Activated CD8-positive, alpha-beta T cell treated with anti-CD3 and anti-CD28 coated beads, Interleukin-2, amount 10 ng/mL, durations not matched to agents 7 days and 5 days (primary cell): ENCODE data around the gene SLC8A1. TPM values are rescaled to one million over a fixed set of nuclear protein-coding genes. Genes with fewer than 3 reads are reported as not detected.

Experiments
- ATAC-seq: fragments of 150-1000 bp; cut with Tn5 transposase; one replicate; pipeline ENCODE4 v1.10.0; 2021; ENCODE audit warnings: moderate library complexity
- CTCF ChIA-PET: fragments of 350-600 bp; sonication (Branson Sonifier 250); formaldehyde crosslinking; loops from one replicate; lab custom pipeline; 2021; ENCODE audit warnings: antibody characterized with exemption; lab: Charles Lee
- POLR2A ChIA-PET: fragments of 350-600 bp; sonication (Branson Sonifier 250); formaldehyde crosslinking; loops from one replicate; lab custom pipeline; 2021; ENCODE audit warnings: antibody characterized with exemption; lab: Charles Lee
- DNase-seq: peaks from one replicate; pipeline ENCODE4 v3.0.0-alpha.2; 2020
- H3K27ac Mint-ChIP-seq: one replicate; pipeline ENCODE4 v1.8.0; 2021; ENCODE audit warnings: mild to moderate bottlenecking, mixed read lengths
- H3K27me3 Mint-ChIP-seq: one replicate; pipeline ENCODE4 v1.8.0; 2021; ENCODE audit warnings: low read depth, mixed read lengths
- H3K36me3 Mint-ChIP-seq: one replicate; pipeline ENCODE4 v1.8.0; 2021; ENCODE audit warnings: low read depth, mixed read lengths
- H3K4me1 Mint-ChIP-seq: one replicate; pipeline ENCODE4 v1.8.0; 2021; ENCODE audit warnings: low read depth, mixed read lengths
- H3K4me3 Mint-ChIP-seq: one replicate; pipeline ENCODE4 v1.8.0; 2021; ENCODE audit warnings: mild to moderate bottlenecking, mixed read lengths
- H3K9me3 Mint-ChIP-seq: one replicate; pipeline ENCODE4 v1.8.0; 2022; ENCODE audit warnings: mixed read lengths; ENCODE audit not compliant: insufficient read depth
- total RNA-seq, 2 experiments: library from RNA; stranded (reverse); gene quantifications; one replicate each; pipeline ENCODE4 v1.2.3, GENCODE V29; 2021

Gene SLC8A1
- total RNA-seq, 2 experiments from 2014 or later, result 0.10 to 0.45 TPM

GRCh38 chr2:40371525-40372282 lies 80.2 kb downstream of the SLC8A1 start:
- Mint-ChIP-seq H3K27ac (no peak overlapping the region), H3K4me1 (no peaks in the 10 kb centered on the region), H3K9me3 (no peaks in the 10 kb centered on the region), H3K27me3 (no peaks in the 10 kb centered on the region), H3K4me3 (no peak overlapping the region), H3K36me3 (no peaks in the 10 kb centered on the region)
- ATAC-seq (no peak), DNase-seq (no peak)
- ChIA-PET POLR2A (no interaction called here), CTCF (no interaction called here)

GRCh38 chr2:40370007-40370395 lies 81.9 kb downstream of the SLC8A1 start:
- H3K36me3 Mint-ChIP-seq, result no peaks in the 10 kb centered on the region
- no peak overlapping the region for H3K4me3 Mint-ChIP-seq
- DNase-seq, result no peak
- H3K27me3 Mint-ChIP-seq, result no peaks in the 10 kb centered on the region
- H3K27ac Mint-ChIP-seq, result no peak overlapping the region
- ChIA-PET POLR2A (no interaction called here), CTCF (no interaction called here)
- peaks cover under 1% of the 10 kb centered on the region for H3K4me1 Mint-ChIP-seq
- no peak for ATAC-seq
- no peaks in the 10 kb centered on the region for H3K9me3 Mint-ChIP-seq

GRCh38 chr2:40369267-40370006 lies 82.5 kb downstream of the SLC8A1 start:
- no peak overlapping the region for H3K27ac Mint-ChIP-seq
- CTCF ChIA-PET, result no interaction called here
- no peaks in the 10 kb centered on the region for H3K36me3 Mint-ChIP-seq
- DNase-seq, result no peak
- no peaks in the 10 kb centered on the region for H3K9me3 Mint-ChIP-seq
- no peak for ATAC-seq
- H3K4me3 Mint-ChIP-seq, result no peak overlapping the region
- H3K4me1 Mint-ChIP-seq, result peaks cover 6% of the 10 kb centered on the region
- POLR2A ChIA-PET, result no interaction called here
- H3K27me3 Mint-ChIP-seq, result no peaks in the 10 kb centered on the region

GRCh38 chr2:40367652-40368051 lies 84.2 kb downstream of the SLC8A1 start:
- no peak for DNase-seq
- Mint-ChIP-seq H3K27ac (no peak overlapping the region), H3K4me1 (peaks cover 7% of the 10 kb centered on the region), H3K36me3 (no peaks in the 10 kb centered on the region), H3K27me3 (peaks cover 2% of the 10 kb centered on the region), H3K4me3 (no peak overlapping the region), H3K9me3 (no peaks in the 10 kb centered on the region)
- CTCF ChIA-PET, result no interaction called here
- ATAC-seq, result no peak
- POLR2A ChIA-PET, result no interaction called here

- H3K27me3 Mint-ChIP-seq, result peaks cover 2% of the 10 kb centered on the region
- ATAC-seq, result no peak
- H3K4me3 Mint-ChIP-seq, result no peak overlapping the region
- H3K9me3 Mint-ChIP-seq, result no peaks in the 10 kb centered on the region
- ChIA-PET POLR2A (no interaction called here), CTCF (no interaction called here)
- peaks cover 7% of the 10 kb centered on the region for H3K4me1 Mint-ChIP-seq
- H3K36me3 Mint-ChIP-seq, result no peaks in the 10 kb centered on the region
- H3K27ac Mint-ChIP-seq, result no peak overlapping the region
- DNase-seq, result no peak
These were observed 84.9 kb downstream of the SLC8A1 start for GRCh38 chr2:40367032-40367431.

GRCh38 chr2:40364151-40364874 lies 87.6 kb downstream of the SLC8A1 start:
- DNase-seq (no peak), ATAC-seq (no peak)
- H3K27me3 Mint-ChIP-seq, result peaks cover 2% of the 10 kb centered on the region
- H3K4me1 Mint-ChIP-seq, result peaks cover 7% of the 10 kb centered on the region
- no peaks in the 10 kb centered on the region for H3K9me3 Mint-ChIP-seq
- H3K27ac Mint-ChIP-seq, result no peak overlapping the region
- H3K4me3 Mint-ChIP-seq, result peak overlapping the region; percentile 47
- ChIA-PET CTCF (no interaction called here), POLR2A (no interaction called here)
- no peaks in the 10 kb centered on the region for H3K36me3 Mint-ChIP-seq

GRCh38 chr2:40363631-40364030 lies 88.3 kb downstream of the SLC8A1 start:
- Mint-ChIP-seq H3K27me3 (peaks cover 2% of the 10 kb centered on the region), H3K9me3 (no peaks in the 10 kb centered on the region), H3K36me3 (no peaks in the 10 kb centered on the region), H3K27ac (no peak overlapping the region), H3K4me1 (peaks cover 7% of the 10 kb centered on the region), H3K4me3 (no peak overlapping the region)
- POLR2A ChIA-PET, result no interaction called here
- CTCF ChIA-PET, result no interaction called here
- no peak for ATAC-seq
- no peak for DNase-seq

- POLR2A ChIA-PET, result no interaction called here
- H3K4me3 Mint-ChIP-seq, result no peak overlapping the region
- H3K27me3 Mint-ChIP-seq, result peaks cover 2% of the 10 kb centered on the region
- H3K4me1 Mint-ChIP-seq, result peaks cover 7% of the 10 kb centered on the region
- DNase-seq (no peak), ATAC-seq (no peak)
- CTCF ChIA-PET, result no interaction called here
- no peak overlapping the region for H3K27ac Mint-ChIP-seq
- no peaks in the 10 kb centered on the region for H3K9me3 Mint-ChIP-seq
- H3K36me3 Mint-ChIP-seq, result no peaks in the 10 kb centered on the region
These were observed 88.7 kb downstream of the SLC8A1 start for GRCh38 chr2:40363231-40363630.

- ATAC-seq (no peak), DNase-seq (no peak)
- Mint-ChIP-seq H3K36me3 (no peaks in the 10 kb centered on the region), H3K4me1 (peaks cover 7% of the 10 kb centered on the region), H3K27me3 (peaks cover 2% of the 10 kb centered on the region), H3K9me3 (no peaks in the 10 kb centered on the region), H3K4me3 (no peak overlapping the region), H3K27ac (no peak overlapping the region)
- CTCF ChIA-PET, result no interaction called here
- POLR2A ChIA-PET, result no interaction called here
These were observed 90.4 kb downstream of the SLC8A1 start for GRCh38 chr2:40361478-40361877.

GRCh38 chr2:40360652-40361051 lies 91.2 kb downstream of the SLC8A1 start:
- Mint-ChIP-seq H3K36me3 (no peaks in the 10 kb centered on the region), H3K27ac (no peak overlapping the region), H3K27me3 (peaks cover 2% of the 10 kb centered on the region), H3K4me3 (no peak overlapping the region), H3K9me3 (no peaks in the 10 kb centered on the region), H3K4me1 (peaks cover 7% of the 10 kb centered on the region)
- ATAC-seq, result no peak
- ChIA-PET POLR2A (no interaction called here), CTCF (no interaction called here)
- no peak for DNase-seq

GRCh38 chr2:40359811-40360210 lies 92.1 kb downstream of the SLC8A1 start:
- ATAC-seq, result no peak
- Mint-ChIP-seq H3K4me1 (peaks cover 5% of the 10 kb centered on the region), H3K36me3 (no peaks in the 10 kb centered on the region), H3K27me3 (peaks cover 2% of the 10 kb centered on the region), H3K4me3 (no peak overlapping the region), H3K27ac (no peak overlapping the region), H3K9me3 (no peaks in the 10 kb centered on the region)
- no peak for DNase-seq
- ChIA-PET POLR2A (no interaction called here), CTCF (no interaction called here)

- Mint-ChIP-seq H3K36me3 (no peaks in the 10 kb centered on the region), H3K9me3 (no peaks in the 10 kb centered on the region), H3K27ac (no peak overlapping the region), H3K27me3 (peaks cover 2% of the 10 kb centered on the region), H3K4me1 (no peaks in the 10 kb centered on the region), H3K4me3 (no peak overlapping the region)
- ATAC-seq, result no peak
- POLR2A ChIA-PET, result no interaction called here
- CTCF ChIA-PET, result no interaction called here
- no peak for DNase-seq
These were observed 93.1 kb downstream of the SLC8A1 start for GRCh38 chr2:40358783-40359182.
